Gastroesophageal sphincter (tissue), 3 donors: Measurements from ENCODE around the gene GALNT10.

ENCODE experiments used
- CTCF ChIP-seq, 4 experiments: fragments of 200-600 bp in 2 of 4; fragments of 450-650 bp in 2 of 4; sonication (generic) in 1 of 4; IDR thresholded peaks; one replicate each; pipeline ENCODE4 v1.5.1; 2017 to 2019; ENCODE audit warnings: antibody characterized with exemption in 4 of 4, mild to moderate bottlenecking in 2 of 4, moderate library complexity in 2 of 4
- EP300 ChIP-seq: sonication (generic); formaldehyde crosslinking; IDR thresholded peaks from one replicate; pipeline ENCODE4 v1.6.1; 2017; ENCODE audit warnings: antibody characterized with exemption, mild to moderate bottlenecking
- POLR2A ChIP-seq, 2 donors: fragments of 450-650 bp; IDR thresholded peaks; one replicate each; pipeline ENCODE4 v1.6.1; 2017; ENCODE audit warnings: antibody characterized with exemption in 2 of 2, mild to moderate bottlenecking in 2 of 2, moderate library complexity in 1 of 2
- POLR2AphosphoS5 ChIP-seq: sonication (generic); formaldehyde crosslinking; IDR thresholded peaks from one replicate; pipeline ENCODE4 v1.6.1; 2017; ENCODE audit warnings: antibody characterized with exemption

- no peak for TF ChIP-seq CTCF (IDR thresholded peaks at IDR 0.05)
- TF ChIP-seq POLR2A (IDR thresholded peaks at IDR 0.05): no peak
- no peak for TF ChIP-seq POLR2AphosphoS5
- no peak for TF ChIP-seq EP300
Measured at GRCh38 chr5:154331232-154331631, 140.7 kb downstream of the GALNT10 start.
